SK-N-SH (cell line): ENCODE results near the gene RRP9. TPM values are rescaled to one million over a fixed set of nuclear protein-coding genes. Genes with fewer than 3 reads are reported as not detected.

Source experiments
- CTCF ChIA-PET: fragments of 300-600, 350-600 bp; formaldehyde crosslinking; extraction: SDS; loops from one replicate; lab custom pipeline; 2021; lab: Yijun Ruan, JAX
- POLR2A ChIA-PET: fragments of 350-600 bp; sonication (Branson Sonifier 250); formaldehyde crosslinking; extraction: SDS; loops from one replicate; lab custom pipeline; 2020; ENCODE audit warnings: antibody characterized with exemption, inconsistent platforms; lab: Yijun Ruan, JAX
- DNase-seq: peaks from one replicate; pipeline ENCODE4 v3.0.0; 2012
- H2AFZ ChIP-seq: fragments of 200-600 bp; sonication (generic); 2 replicates; pipeline ENCODE4 v1.8.1; 2016; ENCODE audit warnings: antibody characterized with exemption, mild to moderate bottlenecking, low read depth
- H3F3A ChIP-seq: fragments of 200-600 bp; sonication (generic); replicated peaks from 2 replicates; pipeline ENCODE3; 2016; ENCODE audit warnings: antibody characterized with exemption, mild to moderate bottlenecking; ENCODE audit not compliant: insufficient read depth
- H3K27ac ChIP-seq, 2 experiments: fragments of 200-500 bp in 1 of 2; fragments of 200-600 bp in 1 of 2; sonication (Bioruptor generic) in 1 of 2; sonication (generic), shearing (Covaris generic) in 1 of 2; 2 replicates each; pipeline versions ENCODE4 v1.5.1 to v1.6.1; 2014 to 2016; ENCODE audit warnings: low read depth in 2 of 2, inconsistent platforms in 1 of 2, low read length in 1 of 2, mild to moderate bottlenecking in 1 of 2, mixed read lengths in 1 of 2
- H3K27me3 ChIP-seq: fragments of 200-600 bp; sonication (generic), shearing (Covaris generic); 2 replicates; pipeline ENCODE4 v1.6.1; 2016; ENCODE audit warnings: mixed run types; ENCODE audit not compliant: insufficient read depth
- H3K36me3 ChIP-seq, 2 experiments: fragments of 200-500 bp in 1 of 2; fragments of 200-600 bp in 1 of 2; sonication (Bioruptor generic) in 1 of 2; sonication (generic) in 1 of 2; replicated peaks in 1 of 2; 2 replicates each; pipeline versions ENCODE3 to v1.5.1; 2014 to 2016; ENCODE audit warnings: low read length in 1 of 2, mild to moderate bottlenecking in 1 of 2; ENCODE audit not compliant: insufficient read depth in 2 of 2, control insufficient read depth in 1 of 2
- H3K4me1 ChIP-seq, 2 experiments: fragments of 200-500 bp in 1 of 2; fragments of 200-600 bp in 1 of 2; sonication (Bioruptor generic) in 1 of 2; sonication (generic), shearing (Covaris generic) in 1 of 2; 2 replicates each; pipeline versions ENCODE4 v1.5.1 to v1.6.1; 2014 to 2016; ENCODE audit warnings: low read depth in 1 of 2, low read length in 1 of 2, mixed run types in 1 of 2; ENCODE audit not compliant: insufficient read depth in 2 of 2, control insufficient read depth in 1 of 2
- H3K4me2 ChIP-seq: fragments of 200-600 bp; sonication (generic), shearing (Covaris generic); 2 replicates; pipeline ENCODE4 v1.6.1; 2017; ENCODE audit warnings: mixed run types
- H3K4me3 ChIP-seq, 2 experiments: fragments of 200-500 bp in 1 of 2; fragments of 200-600 bp in 1 of 2; sonication (Bioruptor generic) in 1 of 2; sonication (generic), shearing (Covaris generic) in 1 of 2; 2 replicates each; pipeline versions ENCODE4 v1.5.1 to v1.8.1; 2014 to 2016; ENCODE audit warnings: low read depth in 2 of 2, inconsistent platforms in 1 of 2, low read length in 1 of 2, mild to moderate bottlenecking in 1 of 2, mixed read lengths in 1 of 2, moderate library complexity in 1 of 2
- H3K79me2 ChIP-seq: fragments of 200-600 bp; sonication (generic); 2 replicates; pipeline ENCODE4 v1.8.1; 2017; ENCODE audit warnings: mild to moderate bottlenecking; ENCODE audit not compliant: insufficient read depth
- H3K9ac ChIP-seq: fragments of 200-600 bp; sonication (generic); 2 replicates; pipeline ENCODE4 v1.6.1; 2017; ENCODE audit warnings: mixed run types
- H3K9me2 ChIP-seq: fragments of 200-600 bp; sonication (generic); 2 replicates; pipeline ENCODE4 v1.6.1; 2017; ENCODE audit warnings: mixed run types
- H3K9me3 ChIP-seq: fragments of 200-600 bp; sonication (generic); 2 replicates; pipeline ENCODE4 v1.6.1; 2017; ENCODE audit warnings: mixed run types, mild to moderate bottlenecking, moderate library complexity
- H4K20me1 ChIP-seq: fragments of 200-600 bp; sonication (generic); 2 replicates; pipeline ENCODE4 v1.6.1; 2017; ENCODE audit warnings: mild to moderate bottlenecking, mixed run types; ENCODE audit not compliant: insufficient read depth
- WGBS: methylation state at CpG from one replicate; pipeline ENCODE4 v1.1.6; 2017; ENCODE audit warnings: low lambda C conversion rate; 5-methylcytosine and 5-hydroxymethylcytosine counted together
- polyA plus RNA-seq, 3 experiments: library from polyadenylated mRNA; depleted of rRNA; stranded (reverse); fragments of >200 nt; gene quantifications; 2 replicates each; pipeline ENCODE4 v1.2.3, GENCODE V29; 2012
- TF ChIP-seq, protein P1 (sequence below): fragments of 150-350 bp; IDR thresholded peaks from 2 replicates; pipeline ENCODE4 v1.6.1; 2016; ENCODE audit warnings: mild to moderate bottlenecking, low read depth, low read length
- TF ChIP-seq, protein P2 (sequence below): IDR thresholded peaks from 2 replicates; pipeline ENCODE4 v1.4.0; 2012; ENCODE audit warnings: low read depth, borderline replicate concordance

RRP9 gene
- polyA plus RNA-seq, 1 of the 3 experiments (the other 2 are of a cell fraction) = 49.6 TPM

DNA sequence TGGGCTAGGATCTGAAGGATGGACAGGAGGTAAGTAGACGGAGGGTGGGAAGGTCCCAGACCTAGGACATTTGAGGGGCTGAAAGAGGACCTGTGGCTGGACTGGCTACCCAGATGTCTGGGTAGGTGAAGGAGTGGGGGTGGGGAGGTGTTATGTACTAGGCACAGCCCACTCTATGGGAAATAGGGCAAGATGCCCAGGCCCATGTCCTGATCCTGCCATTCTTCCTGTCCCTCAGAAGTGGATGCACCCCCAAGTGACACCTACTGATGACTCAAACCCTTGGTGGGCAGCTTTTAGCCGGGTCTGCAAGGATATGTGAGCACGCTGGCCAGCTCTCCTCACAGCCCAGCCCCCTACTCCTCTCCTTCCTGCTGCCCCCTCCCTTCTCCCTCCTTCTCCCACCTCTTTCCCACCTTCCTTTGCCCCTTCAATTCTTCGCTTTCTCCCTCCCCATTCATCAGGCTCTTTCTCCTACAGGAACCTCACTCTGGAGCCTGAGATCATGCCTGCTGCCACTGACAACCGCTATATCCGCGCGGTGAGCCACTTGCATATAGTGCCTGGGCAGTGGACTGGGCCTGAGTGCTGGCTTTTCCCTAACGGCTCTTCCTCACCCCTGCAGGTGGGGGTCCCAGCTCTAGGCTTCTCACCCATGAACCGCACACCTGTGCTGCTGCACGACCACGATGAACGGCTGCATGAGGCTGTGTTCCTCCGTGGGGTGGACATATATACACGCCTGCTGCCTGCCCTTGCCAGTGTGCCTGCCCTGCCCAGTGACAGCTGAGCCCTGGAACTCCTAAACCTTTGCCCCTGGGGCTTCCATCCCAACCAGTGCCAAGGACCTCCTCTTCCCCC is 46.8 kb upstream of the RRP9 start:
- Histone ChIP-seq H3K9me3 (no peaks in the 10 kb centered on the region), H3K79me2 (peaks cover 33% of the 10 kb centered on the region), H3K4me2 (no peak overlapping the region), H3K9ac (no peak overlapping the region)
- no peak for DNase-seq
- TF ChIP-seq, protein P1, sequence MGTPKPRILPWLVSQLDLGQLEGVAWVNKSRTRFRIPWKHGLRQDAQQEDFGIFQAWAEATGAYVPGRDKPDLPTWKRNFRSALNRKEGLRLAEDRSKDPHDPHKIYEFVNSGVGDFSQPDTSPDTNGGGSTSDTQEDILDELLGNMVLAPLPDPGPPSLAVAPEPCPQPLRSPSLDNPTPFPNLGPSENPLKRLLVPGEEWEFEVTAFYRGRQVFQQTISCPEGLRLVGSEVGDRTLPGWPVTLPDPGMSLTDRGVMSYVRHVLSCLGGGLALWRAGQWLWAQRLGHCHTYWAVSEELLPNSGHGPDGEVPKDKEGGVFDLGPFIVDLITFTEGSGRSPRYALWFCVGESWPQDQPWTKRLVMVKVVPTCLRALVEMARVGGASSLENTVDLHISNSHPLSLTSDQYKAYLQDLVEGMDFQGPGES = no peak
- TF ChIP-seq, all 33 proteins: peak for 0
- peaks cover 3 to 25% of the 10 kb centered on the region in 2 experiments; a peak in 3 of 4 replicates for H3K4me1 ChIP-seq
- H3K9me2 ChIP-seq = no peaks in the 10 kb centered on the region
- ChIA-PET POLR2A (no interaction called here), CTCF (no interaction called here)
- peaks cover 10 to 12% of the 10 kb centered on the region in 2 experiments for H3K36me3 ChIP-seq
- no peak overlapping the region; a peak in 1 of 4 replicates for H3K27ac ChIP-seq
- WGBS = 90% methylated on average over 15 of the region's 15 CpGs
- no peaks in the 10 kb centered on the region for H3K27me3 ChIP-seq
- H3F3A ChIP-seq = peaks cover 35% of the 10 kb centered on the region
- no peak overlapping the region for H2AFZ ChIP-seq
- 0 out of 2 replicates have a peak, but pooled peaks cover 11% of the 10 kb centered on the region for H4K20me1 ChIP-seq
- H3K4me3 ChIP-seq = no peak overlapping the region

DNA sequence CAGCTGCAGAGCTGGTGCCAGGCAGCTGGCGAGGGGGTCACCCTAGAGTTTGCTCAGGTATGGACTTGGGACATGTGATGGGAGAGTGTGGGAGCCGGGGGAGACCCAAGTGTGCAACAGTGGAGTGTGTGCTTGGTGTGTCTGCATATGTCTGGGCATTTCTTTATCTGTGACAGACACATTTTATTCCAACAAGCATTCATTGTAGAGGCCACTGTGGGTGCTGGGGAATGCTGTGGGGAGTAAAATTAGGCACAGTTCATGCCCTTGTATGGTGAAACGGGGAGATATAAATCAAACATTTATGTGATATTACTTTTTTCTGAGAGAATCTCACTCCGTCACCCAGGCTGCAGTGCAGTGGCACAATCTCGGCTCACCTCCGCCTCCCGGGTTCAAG is 45.9 kb upstream of the RRP9 start:
- CTCF ChIA-PET = interaction anchor here (1.6 kb wide), 1 partner anchor 46 kb away, joined by 3 read pairs; the partner anchor contains the start of gene RRP9
- Histone ChIP-seq H3K4me3 (no peak overlapping the region), H3K79me2 (peaks cover 26% of the 10 kb centered on the region), H3F3A (peaks cover 40% of the 10 kb centered on the region), H3K36me3 (peaks cover 6 to 8% of the 10 kb centered on the region in 2 experiments), H3K9me2 (no peaks in the 10 kb centered on the region), H3K9ac (no peak overlapping the region), H3K4me1 (peaks cover 5 to 22% of the 10 kb centered on the region in 2 experiments; a peak in 3 of 4 replicates), H3K9me3 (no peaks in the 10 kb centered on the region), H2AFZ (no peak overlapping the region), H3K27ac (no peak overlapping the region), H3K4me2 (no peak overlapping the region)
- no peak for DNase-seq
- POLR2A ChIA-PET = interaction anchor here (1.7 kb wide), 1 partner anchor 8 kb away, joined by 13 read pairs; the partner anchor contains the start of gene RPL29
- TF ChIP-seq, protein P2, sequence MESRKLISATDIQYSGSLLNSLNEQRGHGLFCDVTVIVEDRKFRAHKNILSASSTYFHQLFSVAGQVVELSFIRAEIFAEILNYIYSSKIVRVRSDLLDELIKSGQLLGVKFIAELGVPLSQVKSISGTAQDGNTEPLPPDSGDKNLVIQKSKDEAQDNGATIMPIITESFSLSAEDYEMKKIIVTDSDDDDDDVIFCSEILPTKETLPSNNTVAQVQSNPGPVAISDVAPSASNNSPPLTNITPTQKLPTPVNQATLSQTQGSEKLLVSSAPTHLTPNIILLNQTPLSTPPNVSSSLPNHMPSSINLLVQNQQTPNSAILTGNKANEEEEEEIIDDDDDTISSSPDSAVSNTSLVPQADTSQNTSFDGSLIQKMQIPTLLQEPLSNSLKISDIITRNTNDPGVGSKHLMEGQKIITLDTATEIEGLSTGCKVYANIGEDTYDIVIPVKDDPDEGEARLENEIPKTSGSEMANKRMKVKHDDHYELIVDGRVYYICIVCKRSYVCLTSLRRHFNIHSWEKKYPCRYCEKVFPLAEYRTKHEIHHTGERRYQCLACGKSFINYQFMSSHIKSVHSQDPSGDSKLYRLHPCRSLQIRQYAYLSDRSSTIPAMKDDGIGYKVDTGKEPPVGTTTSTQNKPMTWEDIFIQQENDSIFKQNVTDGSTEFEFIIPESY = no peak
- TF ChIP-seq, all 33 proteins: peak for 0
- Histone ChIP-seq H3K27me3 (no peaks in the 10 kb centered on the region), H4K20me1 (0 out of 2 replicates have a peak, but pooled peaks cover 8% of the 10 kb centered on the region)
- WGBS = 90% methylated on average over 7 of the region's 7 CpGs
